Right cardiac atrium (tissue), 5 donors: Measurements from ENCODE around the gene DBI. TPM values are rescaled to one million over a fixed set of nuclear protein-coding genes. Genes with fewer than 3 reads are reported as not detected.
A peak's percentile ranks its signal among the peaks of the same experiment; 100 is the strongest.
"Not testable (repeated sequence)": the region's sequence is repeated elsewhere in the genome, so short reads cannot be mapped to it uniquely, and the experiment has no call there.

Source experiments
- ATAC-seq, 2 donors: fragments of 200-7000 bp; cut with Tn5 transposase; one replicate each; pipeline versions ENCODE4 v1.8.0 to v1.9.1; 2020; ENCODE audit warnings: moderate library complexity in 2 of 2, mild to moderate bottlenecking in 1 of 2
- DNase-seq, 3 donors: peaks; one replicate each; pipeline ENCODE4 v3.0.0-alpha.2; 2020
- H3K27ac ChIP-seq: one replicate; pipeline ENCODE4 v1.5.1; 2013; ENCODE audit warnings: mild to moderate bottlenecking, low read length, control low read depth, moderate library complexity
- H3K27me3 ChIP-seq: one replicate; pipeline ENCODE4 v1.6.1; 2013; ENCODE audit not compliant: control insufficient read depth, insufficient read depth
- H3K4me1 ChIP-seq: one replicate; pipeline ENCODE4 v1.6.1; 2013; ENCODE audit warnings: low read length; ENCODE audit not compliant: control insufficient read depth, insufficient read depth
- H3K4me3 ChIP-seq: one replicate; pipeline ENCODE4 v1.5.1; 2013; ENCODE audit warnings: low read length, control low read depth
- H3K9me3 ChIP-seq: one replicate; pipeline ENCODE4 v1.6.1; 2013; ENCODE audit warnings: low read length; ENCODE audit not compliant: control insufficient read depth
- WGBS: extraction: QIAGEN DNeasy Blood & Tissue Kit; methylation state at CpG from one replicate; pipeline ENCODE4 v1.1.7; 2013; 5-methylcytosine and 5-hydroxymethylcytosine counted together
- intact Hi-C, 4 donors: fragments of 100-400 bp; cut with DNase I; formaldehyde crosslinking; loops; one replicate each; pipeline versions ENCODE4 v1.11.0 to v1.14.0; 2022 to 2023
- polyA plus RNA-seq: library from polyadenylated mRNA; stranded (reverse); fragments of 200-250 nt; gene quantifications from one replicate; pipeline ENCODE4 v1.2.3, GENCODE V29; 2013
- total RNA-seq, 4 donors: library from RNA; stranded (reverse); fragmentation: NEBNext Ultra II Directional; extraction: Animal tissue kit (Norgen Biotek cat#: 25700); gene quantifications; one replicate each; pipeline ENCODE4 v1.2.1, GENCODE V29; 2021
- donor health status: healthy with polysubstance abuse.
- donor health status: DM: no; HTN: yes; CAD: no.
- donor health status: DM: no; HTN: no; CAD: no.
- donor health status: DM: no; HTN: yes; CAD: no; lungs with severe emphysema.
- donor health status: DM: yes; HTN: yes; CAD: no.

The DBI gene
- total and polyA plus RNA-seq, 5 donors = 178 to 671 (median 216) TPM

DNA sequence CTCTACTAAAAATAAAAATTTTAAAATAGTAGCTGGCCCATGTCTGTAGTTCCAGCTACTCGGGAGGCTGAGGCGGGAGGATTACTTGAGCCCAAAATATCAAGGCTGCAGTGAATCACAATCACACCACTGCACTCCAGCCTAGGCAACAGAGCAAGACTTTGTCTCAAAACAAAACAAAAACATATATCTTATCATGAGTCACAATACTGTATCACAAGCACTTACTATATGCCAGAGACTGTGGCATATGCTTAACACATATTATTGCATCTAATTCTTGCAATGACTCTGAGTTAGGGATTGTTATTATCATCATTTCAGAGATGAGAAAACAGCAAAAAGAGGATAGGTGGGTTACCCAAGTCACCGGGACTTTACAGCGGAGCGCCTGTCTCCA is 35.3 kb downstream of the DBI start:
- no peaks in the 10 kb centered on the region for H3K27me3 ChIP-seq
- no peaks in the 10 kb centered on the region for H3K9me3 ChIP-seq
- H3K4me3 ChIP-seq = no peak overlapping the region
- no peak overlapping the region for H3K27ac ChIP-seq
- 85% methylated on average over 5 of the region's 5 CpGs for WGBS
- H3K4me1 ChIP-seq = no peaks in the 10 kb centered on the region
- DNase-seq (no peak), ATAC-seq (no peak)
- intact Hi-C loops = loop anchor here in 1 of 4 donors (10.0 kb wide), 1 partner anchor 253 kb away; no protein-coding TSS in a partner anchor

DNA sequence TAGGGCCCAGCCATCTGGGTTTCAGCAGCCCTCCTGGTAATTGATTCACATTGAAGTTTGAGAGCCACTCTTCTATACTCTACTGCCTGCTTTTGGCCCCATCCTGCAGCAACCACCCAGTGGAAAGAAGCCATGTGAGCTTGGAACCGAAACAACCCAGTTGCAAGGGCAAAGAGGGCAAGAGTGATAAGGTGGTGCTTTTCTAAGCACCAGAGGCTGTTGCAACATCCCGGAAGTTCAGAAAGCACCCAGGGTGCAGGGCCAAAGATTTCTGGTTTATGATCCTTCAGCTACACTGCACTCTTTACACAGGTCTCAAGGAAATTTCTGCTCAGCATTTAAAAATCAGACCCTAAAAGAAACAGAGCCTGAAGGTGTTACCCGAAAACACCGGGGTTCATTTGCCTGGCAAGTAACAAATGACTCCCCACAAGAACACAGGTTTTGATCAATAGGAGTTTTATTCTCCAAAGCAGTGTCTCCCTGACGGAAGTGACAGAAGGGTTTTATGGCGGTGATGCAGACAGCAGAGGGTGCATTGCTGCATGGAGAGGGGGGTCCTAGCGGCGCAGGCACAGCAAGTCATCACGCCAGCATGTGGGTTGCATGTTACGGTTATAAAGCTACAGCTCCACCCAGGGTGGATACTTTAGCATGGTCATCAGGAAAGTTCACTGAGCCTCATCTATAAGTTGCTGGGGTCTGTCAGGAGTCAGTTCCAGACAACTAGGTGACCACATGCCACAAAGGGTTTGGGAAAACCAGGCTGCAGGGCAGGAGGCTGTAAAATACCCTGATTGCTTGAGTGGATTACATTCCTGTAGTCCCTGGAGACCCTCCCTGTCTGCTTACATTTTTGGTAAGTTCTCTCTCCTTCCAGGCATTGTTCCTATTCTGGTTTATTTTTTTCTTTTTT is 36.1 kb downstream of the DBI start:
- DNase-seq (no peak), ATAC-seq (peak; percentile 79 to 82)
- H3K27ac ChIP-seq = no peak overlapping the region
- no peaks in the 10 kb centered on the region for H3K4me1 ChIP-seq
- H3K4me3 ChIP-seq = no peak overlapping the region
- H3K27me3 ChIP-seq = no peaks in the 10 kb centered on the region
- intact Hi-C loops = loop anchor here in 1 of 4 donors (10.0 kb wide), 1 partner anchor 252 kb away; no protein-coding TSS in a partner anchor
- WGBS = 72% methylated on average over 10 of the region's 10 CpGs
- H3K9me3 ChIP-seq = no peaks in the 10 kb centered on the region

DNA sequence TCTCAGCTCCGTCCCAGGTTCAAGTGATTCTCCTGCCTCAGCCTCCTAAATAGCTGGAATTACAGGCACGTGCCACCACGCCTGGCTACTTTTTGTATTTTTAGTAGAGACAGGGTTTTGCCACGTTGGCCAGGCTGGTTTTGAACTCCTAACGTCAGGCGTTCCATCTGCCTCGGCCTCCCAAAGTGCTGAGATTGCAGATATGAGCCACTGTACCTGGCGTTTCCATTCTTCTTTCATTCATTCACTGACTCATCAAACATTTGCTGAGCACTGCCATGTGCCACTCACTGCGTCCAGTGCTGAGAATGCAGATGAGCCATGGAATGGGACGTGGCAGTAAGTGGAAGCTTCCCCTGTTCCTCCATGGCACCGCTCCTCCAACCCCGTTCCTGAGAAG is 36.8 kb downstream of the DBI start:
- not testable (repeated sequence) for H3K9me3 ChIP-seq, DNase-seq, H3K4me1 ChIP-seq, H3K27ac ChIP-seq, H3K4me3 ChIP-seq, ATAC-seq, H3K27me3 ChIP-seq
- intact Hi-C loops = loop anchor here in 1 of 4 donors (10.0 kb wide), 1 partner anchor 251 kb away; no protein-coding TSS in a partner anchor
- WGBS = 86% methylated on average over 12 of the region's 12 CpGs

DNA sequence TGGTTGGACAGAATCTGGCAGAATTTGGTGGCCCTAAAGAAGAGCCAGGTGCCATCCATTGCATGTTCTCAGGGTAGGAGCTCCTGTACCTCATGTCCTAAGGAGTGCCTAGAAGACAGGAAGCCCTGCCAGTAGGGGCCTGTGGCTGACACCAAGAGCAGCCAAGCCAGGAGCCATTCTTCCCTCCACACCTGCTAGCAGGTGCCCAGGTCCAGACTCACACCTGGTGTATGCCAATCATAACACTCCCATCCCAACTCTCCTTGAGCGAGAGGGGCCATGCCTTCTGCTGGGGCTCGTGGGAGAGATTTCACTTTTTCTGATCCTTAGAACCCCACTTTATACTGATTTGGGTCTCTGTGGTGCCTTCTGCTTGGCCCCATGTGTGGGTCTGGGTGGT is 38.4 kb downstream of the DBI start:
- Histone ChIP-seq H3K9me3 (no peaks in the 10 kb centered on the region), H3K27ac (no peak overlapping the region), H3K4me3 (no peak overlapping the region), H3K4me1 (no peaks in the 10 kb centered on the region), H3K27me3 (no peaks in the 10 kb centered on the region)
- intact Hi-C loops = loop anchor here in 2 of 4 donors (5.0 to 10.0 kb wide), 2 partner anchors 250 to 252 kb away; no protein-coding TSS in a partner anchor
- 91% methylated on average over 2 of the region's 2 CpGs for WGBS
- DNase-seq = no peak
- ATAC-seq = no peak

DNA sequence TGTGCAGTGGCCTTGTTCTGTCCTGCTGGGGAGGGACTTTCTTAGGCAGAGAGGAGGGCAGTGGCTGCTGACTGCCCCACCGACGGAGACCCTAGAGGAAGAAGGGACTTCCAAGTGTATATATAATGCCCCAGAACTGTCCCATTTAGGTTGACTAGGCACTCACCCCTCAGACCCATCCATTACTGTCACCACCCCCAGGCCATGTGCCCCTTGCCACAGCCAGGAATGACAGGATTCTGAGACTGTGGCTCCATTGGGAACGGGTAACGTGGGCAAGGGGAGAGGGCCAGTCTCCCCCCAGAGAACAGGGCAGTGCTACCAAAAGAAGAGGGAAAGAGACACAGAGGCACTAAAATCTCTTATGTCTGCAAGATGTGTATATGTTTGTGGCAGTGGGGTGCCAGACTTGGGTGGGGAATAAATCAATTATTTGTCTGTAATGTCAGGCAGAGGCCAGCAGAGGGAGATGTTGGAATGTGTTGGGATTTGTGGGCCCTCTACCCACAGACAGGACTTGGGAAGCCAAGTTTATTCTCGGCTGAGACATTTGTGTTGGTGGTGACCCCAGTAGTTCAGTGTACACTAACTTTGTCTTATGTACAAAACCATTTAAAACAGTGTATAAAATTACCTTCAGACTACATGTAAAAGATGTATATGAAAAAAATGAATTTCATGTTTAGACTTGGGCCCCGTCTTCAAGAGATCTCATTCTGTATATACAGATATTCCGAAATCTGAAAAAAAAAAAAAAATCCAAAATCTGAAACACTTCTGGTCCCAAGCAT is 40.8 kb downstream of the DBI start:
- 74% methylated on average over 7 of the region's 7 CpGs for WGBS
- no peak overlapping the region for H3K27ac ChIP-seq

DNA sequence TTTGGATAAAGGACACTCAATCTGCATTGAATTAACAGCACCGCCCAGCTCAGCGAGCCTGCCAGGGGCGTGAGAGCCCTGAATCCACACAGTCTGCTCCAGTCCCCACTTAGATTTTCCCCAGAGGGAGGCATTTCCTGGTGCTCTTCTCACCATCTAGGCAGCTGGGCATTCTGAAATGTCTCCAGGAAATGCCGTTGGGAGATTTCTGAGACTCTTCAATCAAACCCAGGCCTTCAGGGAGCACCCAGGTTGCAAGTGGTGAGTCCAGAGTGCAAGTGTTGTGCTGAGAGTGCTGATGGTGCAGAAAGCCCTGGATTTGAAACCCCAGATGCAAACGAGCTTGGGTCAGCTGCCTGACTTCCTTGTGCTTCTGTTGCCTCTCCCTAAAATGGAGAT is 41.4 kb downstream of the DBI start:
- intact Hi-C loops = loop anchor here in 2 of 4 donors (2.0 to 10.0 kb wide), 3 partner anchors 67 to 249 kb away; no protein-coding TSS in a partner anchor
- Histone ChIP-seq H3K27ac (no peak overlapping the region), H3K9me3 (no peaks in the 10 kb centered on the region), H3K27me3 (no peaks in the 10 kb centered on the region), H3K4me1 (no peaks in the 10 kb centered on the region), H3K4me3 (no peak overlapping the region)
- 62% methylated on average over 5 of the region's 5 CpGs for WGBS
- ATAC-seq = peak; percentile 38 to 47
- peak in 1 of 3 donors; percentile 62 for DNase-seq

More for the DNA sequence above, 40.8 kb downstream of the DBI start:
- no peaks in the 10 kb centered on the region for H3K4me1 ChIP-seq
- no peak for DNase-seq
- no peaks in the 10 kb centered on the region for H3K27me3 ChIP-seq
- intact Hi-C loops = loop anchor here (2.0 to 10.0 kb wide), 4 partner anchors 67 to 250 kb away; no protein-coding TSS in a partner anchor
- H3K9me3 ChIP-seq = no peaks in the 10 kb centered on the region
- H3K4me3 ChIP-seq = no peak overlapping the region
- ATAC-seq = peak; percentile 64 to 80

DNA sequence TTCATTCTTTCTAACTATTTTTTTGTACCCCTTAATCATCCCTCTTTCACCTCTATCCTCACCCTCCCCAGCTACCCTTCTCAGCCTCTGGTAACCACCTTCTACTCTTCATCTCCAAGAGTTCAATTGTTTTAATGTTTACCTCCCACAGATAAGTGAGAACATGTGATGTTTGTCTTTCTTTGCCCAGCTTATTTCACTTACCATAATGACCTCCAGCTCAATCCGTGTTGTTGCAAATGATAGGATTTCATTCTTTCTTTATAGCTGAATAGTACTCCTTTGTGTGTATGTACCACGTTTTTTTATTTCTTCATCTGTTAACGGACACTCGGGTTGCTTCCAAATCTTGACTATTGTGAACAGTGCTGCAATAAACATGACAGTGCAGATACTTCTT is 42.7 kb downstream of the DBI start:
- H3K4me1 ChIP-seq = no peaks in the 10 kb centered on the region
- no peak for DNase-seq
- no peaks in the 10 kb centered on the region for H3K27me3 ChIP-seq
- no peak overlapping the region for H3K27ac ChIP-seq
- WGBS = 82% methylated on average over 4 of the region's 4 CpGs
- no peak overlapping the region for H3K4me3 ChIP-seq
- no peaks in the 10 kb centered on the region for H3K9me3 ChIP-seq
- ATAC-seq = no peak
- intact Hi-C loops = loop anchor here in 2 of 4 donors (2.0 to 10.0 kb wide), 3 partner anchors 65 to 248 kb away; no protein-coding TSS in a partner anchor

DNA sequence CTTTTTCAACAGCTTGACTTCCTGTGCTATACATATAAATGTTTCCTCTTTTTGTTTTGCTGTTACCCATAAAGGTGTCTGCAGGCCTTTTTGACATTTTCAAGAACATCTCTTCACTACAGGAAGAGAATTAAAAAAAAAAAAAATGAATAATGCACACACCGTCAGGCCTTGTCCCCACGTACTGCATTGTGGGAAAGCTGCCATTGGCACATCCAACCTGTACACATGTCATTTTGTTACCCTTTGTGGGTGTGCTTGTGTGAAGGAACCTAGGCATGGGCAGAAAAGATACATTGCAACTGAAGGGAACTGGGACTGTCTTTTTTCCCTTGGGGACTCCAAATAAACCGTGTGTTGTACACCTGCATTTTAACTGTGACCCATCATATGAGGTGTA is 48.1 kb downstream of the DBI start:
- Histone ChIP-seq H3K27ac (no peak overlapping the region), H3K9me3 (no peaks in the 10 kb centered on the region), H3K27me3 (no peaks in the 10 kb centered on the region), H3K4me3 (no peak overlapping the region), H3K4me1 (peaks cover 2% of the 10 kb centered on the region)
- intact Hi-C loops = no loop called here
- ATAC-seq (no peak), DNase-seq (no peak)
- WGBS = 83% methylated on average over 3 of the region's 3 CpGs

DNA sequence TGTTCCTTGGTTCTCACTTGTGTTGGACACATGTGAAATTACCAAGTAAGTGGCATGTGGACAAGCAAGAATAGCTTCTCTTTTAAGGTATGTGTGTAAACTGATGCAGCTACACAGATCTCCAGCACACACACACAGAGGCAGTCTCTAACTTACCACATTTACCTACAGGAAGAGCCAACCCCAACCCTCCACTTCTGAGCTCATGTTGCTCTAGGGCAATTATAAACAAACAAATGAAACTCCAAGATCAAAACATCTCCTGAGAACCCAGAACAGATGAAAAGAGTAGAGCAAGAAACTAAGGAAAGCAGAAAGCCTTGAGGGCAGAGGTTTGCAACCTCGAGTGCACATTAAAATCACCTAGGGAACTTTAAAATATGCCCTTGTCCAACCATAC is 48.9 kb downstream of the DBI start:
- ATAC-seq = no peak
- Histone ChIP-seq H3K27ac (no peak overlapping the region), H3K4me1 (peaks cover 4% of the 10 kb centered on the region), H3K9me3 (no peaks in the 10 kb centered on the region), H3K4me3 (no peak overlapping the region), H3K27me3 (no peaks in the 10 kb centered on the region)
- 96% methylated on average over 1 of the region's 1 CpG for WGBS
- no peak for DNase-seq
- intact Hi-C loops = no loop called here

DNA sequence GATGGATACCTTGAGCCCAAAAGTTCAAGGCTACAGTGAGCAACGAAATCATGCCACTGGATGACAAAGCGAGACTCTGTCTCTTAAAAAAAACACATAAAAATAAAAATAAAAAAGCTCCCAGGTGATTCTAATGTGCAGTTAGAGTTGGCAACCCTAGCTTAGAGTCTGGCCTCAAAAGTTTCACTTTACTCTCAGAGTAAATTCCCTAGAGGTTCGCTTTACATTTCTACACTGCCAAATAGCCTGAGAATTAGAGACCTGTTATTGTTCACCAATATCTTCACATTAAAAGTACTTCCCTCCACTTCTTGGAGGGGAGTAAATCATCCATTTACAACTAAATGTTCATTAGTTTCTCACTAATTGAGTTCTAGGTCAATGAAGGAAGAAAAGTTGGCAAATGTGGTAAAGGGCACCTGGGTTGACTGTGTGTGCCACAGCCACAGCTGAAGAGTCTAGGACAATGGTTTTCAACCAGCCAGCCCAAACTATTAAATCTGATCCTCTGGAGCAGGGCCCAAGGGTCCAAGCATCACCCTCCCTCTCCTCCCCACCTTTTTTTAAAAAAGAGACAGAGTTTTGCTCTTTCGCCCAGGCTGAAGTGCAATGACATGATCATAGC is 49.6 kb downstream of the DBI start:
- WGBS = 94% methylated on average over 4 of the region's 4 CpGs
- no peak for ATAC-seq
- no peak overlapping the region for H3K4me3 ChIP-seq

More for the DNA sequence above, 49.6 kb downstream of the DBI start:
- no peak overlapping the region for H3K27ac ChIP-seq
- H3K4me1 ChIP-seq = peaks cover 4% of the 10 kb centered on the region
- intact Hi-C loops = no loop called here
- no peaks in the 10 kb centered on the region for H3K9me3 ChIP-seq
- no peaks in the 10 kb centered on the region for H3K27me3 ChIP-seq
- no peak for DNase-seq
